Panc1 (cell line): Measurements from ENCODE around the gene COL9A2. TPM values are rescaled to one million over a fixed set of nuclear protein-coding genes. Genes with fewer than 3 reads are reported as not detected.

Experiments used
- ATAC-seq: fragments of 200-7000 bp; cut with Tn5 transposase; 2 replicates; pipeline ENCODE4 v1.9.1; 2020; ENCODE audit warnings: mild to moderate bottlenecking, moderate library complexity
- Bru-seq: library from RNA; stranded (reverse); fragments of 400-500 nt; gene quantifications from one replicate; lab custom pipeline; 2021; lab: Mats Ljungman, UMichigan
- BruChase-seq, 2 experiments: library from RNA; stranded (reverse); fragments of 400-500 nt; gene quantifications; one replicate each; lab custom pipeline; 2021; lab: Mats Ljungman, UMichigan
- BruUV-seq: library from RNA; stranded (reverse); fragments of 400-500 nt; replicated peaks from 2 replicates; lab custom pipeline; 2021; lab: Mats Ljungman, UMichigan
- CTCF ChIA-PET: fragments of 300-600 bp; sonication (Branson Sonifier 250); formaldehyde crosslinking; loops from one replicate; lab custom pipeline; 2022; ENCODE audit warnings: antibody characterized with exemption; lab: Charles Lee
- POLR2A ChIA-PET: fragments of 300-600 bp; sonication (Branson Sonifier 250); formaldehyde crosslinking; loops from one replicate; lab custom pipeline; 2022; ENCODE audit warnings: antibody characterized with exemption; lab: Charles Lee
- DNase-seq: peaks from one replicate; pipeline ENCODE4 v3.0.0-alpha.2; 2010; ENCODE audit warnings: low read depth, low spot score
- H3K27ac ChIP-seq: 2 replicates; pipeline ENCODE4 v1.5.1; 2011; ENCODE audit warnings: mild to moderate bottlenecking, low read length, inconsistent platforms
- H3K27me3 ChIP-seq: fragments of 200-500 bp; sonication (Bioruptor generic); 2 replicates; pipeline ENCODE4 v1.6.0; 2014; ENCODE audit warnings: low read length, inconsistent platforms; ENCODE audit not compliant: control insufficient read depth, insufficient read depth
- H3K36me3 ChIP-seq: fragments of 200-500 bp; sonication (Bioruptor generic); 2 replicates; pipeline ENCODE4 v1.5.1; 2014; ENCODE audit warnings: inconsistent platforms, mild to moderate bottlenecking, low read length, moderate library complexity; ENCODE audit not compliant: control insufficient read depth, insufficient read depth
- H3K4me1 ChIP-seq: 2 replicates; pipeline ENCODE4 v1.5.1; 2011; ENCODE audit warnings: inconsistent platforms, mild to moderate bottlenecking, low read length, moderate library complexity; ENCODE audit not compliant: control insufficient read depth, insufficient read depth
- H3K4me3 ChIP-seq, 2 experiments: 2 replicates each; pipeline ENCODE4 v1.5.1; 2011 to 2012; ENCODE audit warnings: low read depth in 2 of 2, low read length in 2 of 2, mild to moderate bottlenecking in 2 of 2, inconsistent platforms in 1 of 2, moderate library complexity in 1 of 2
- H3K9me3 ChIP-seq: fragments of 200-500 bp; sonication (Bioruptor generic); 2 replicates; pipeline ENCODE4 v1.5.1; 2014; ENCODE audit warnings: low read depth, mild to moderate bottlenecking, inconsistent platforms, low read length, moderate library complexity; ENCODE audit not compliant: control insufficient read depth, insufficient read depth
- CTCF ChIP-seq: fragments of 450-650 bp; IDR thresholded peaks from 2 replicates; pipeline ENCODE4 v1.5.1; 2017; ENCODE audit warnings: mild to moderate bottlenecking
- POLR2AphosphoS5 ChIP-seq: IDR thresholded peaks from 2 replicates; pipeline ENCODE4 v1.6.1; 2012; ENCODE audit warnings: mild to moderate bottlenecking, low read depth, low read length, moderate library complexity
- REST ChIP-seq, 2 experiments: IDR thresholded peaks; 2 replicates each; pipeline ENCODE4 v1.6.1; 2011 to 2012; ENCODE audit warnings: low read depth in 2 of 2, control low read depth in 1 of 2, low read length in 1 of 2, mild to moderate bottlenecking in 1 of 2, moderate library complexity in 1 of 2; ENCODE audit not compliant: insufficient read depth in 1 of 2
- SIN3A ChIP-seq: IDR thresholded peaks from 2 replicates; pipeline ENCODE4 v1.6.1; 2012; ENCODE audit warnings: low read depth, mild to moderate bottlenecking, low read length, moderate library complexity, borderline replicate concordance; ENCODE audit not compliant: insufficient read depth
- TCF7L2 ChIP-seq: IDR thresholded peaks from 2 replicates; pipeline ENCODE4 v1.6.1; 2011; ENCODE audit warnings: mild to moderate bottlenecking, low read depth, low read length, inconsistent platforms
- in situ Hi-C: cut with HindIII; loops from 2 replicates; pipeline ENCODE4 v1.10.0; 2016; ENCODE audit warnings: low sequenced_read_pairs, low pct_unique_long_range_greater_than_20kb
- intact Hi-C: fragments of 100-400 bp; cut with micrococcal nuclease; formaldehyde crosslinking; loops from one replicate; pipeline ENCODE4 v1.10.0; 2022; ENCODE audit not compliant: unreplicated experiment
- long read RNA-seq: library from polyadenylated mRNA; unstranded; transcript quantifications from one replicate; pipeline ENCODE4 v2.0.0, GENCODE V29; 2021; ENCODE audit not compliant: unreplicated experiment
- polyA plus RNA-seq: library from polyadenylated mRNA; unstranded; fragments of >200 nt; gene quantifications from one replicate; pipeline ENCODE4 v1.2.1, GENCODE V29; 2012; ENCODE audit warnings: missing spikeins; ENCODE audit not compliant: insufficient read length
- total RNA-seq: library from RNA; stranded (reverse); gene quantifications from one replicate; pipeline ENCODE4 v1.2.1, GENCODE V29; 2021; ENCODE audit not compliant: unreplicated experiment

The COL9A2 gene
- 2.9 TPM for total RNA-seq
- 1.7 TPM for polyA plus RNA-seq
- percentile 26 among the genes with signal in this experiment for Bru-seq, nascent RNA
- percentile 27 among the genes with signal in this experiment for BruChase-seq, experiment 1, labeled RNA remaining after a 2-hour chase
- percentile 25 among the genes with signal in this experiment for BruChase-seq, experiment 2, labeled RNA remaining after a 6-hour chase
- long read RNA-seq, partial matches to known transcripts: 0 of 4 reads
- long read RNA-seq, other reads (novel, unspliced or antisense): 1 of 4 reads

- H3K4me3 ChIP-seq: peak within 1 kb of the TSS; percentile 42 to 57
- CTCF ChIA-PET: interaction anchor here (0.6 to 2.1 kb wide), 6 partner anchors 11 to 234 kb away, joined by 3 to 8 read pairs (median 4); no protein-coding TSS in a partner anchor
- H3K36me3 ChIP-seq: no peaks in the 10 kb centered on the region
- intact Hi-C loops: no loop called here
- in situ Hi-C loops: no loop called here
- no peaks in the 10 kb centered on the region; the same call in none of the 2 replicates for H3K4me1 ChIP-seq
- H3K27me3 ChIP-seq: no peaks in the 10 kb centered on the region; the same call in 1 of the 2 replicates
- no TSS peak for BruUV-seq
- POLR2A ChIA-PET: no interaction called here
- no peak for DNase-seq
- peak; percentile 68 for ATAC-seq
- no peaks in the 10 kb centered on the region for H3K9me3 ChIP-seq
- H3K27ac ChIP-seq: no peak within 1 kb of the TSS
- TF ChIP-seq REST (IDR thresholded peaks at IDR 0.05; ENCODE audit: insufficient read depth in 1 of 2, low read depth in 2 of 2, low read length in 1 of 2) (no peak), TCF7L2 (no peak), CTCF (no peak), POLR2AphosphoS5 (no peak), SIN3A (no peak)
These were observed at the start of gene COL9A2 for GRCh38 chr1:40316595-40317393. COL9A2 (minus strand) TSS chr1:40317286; CDS start chr1:40317197, 89 bp downstream.

DNA sequence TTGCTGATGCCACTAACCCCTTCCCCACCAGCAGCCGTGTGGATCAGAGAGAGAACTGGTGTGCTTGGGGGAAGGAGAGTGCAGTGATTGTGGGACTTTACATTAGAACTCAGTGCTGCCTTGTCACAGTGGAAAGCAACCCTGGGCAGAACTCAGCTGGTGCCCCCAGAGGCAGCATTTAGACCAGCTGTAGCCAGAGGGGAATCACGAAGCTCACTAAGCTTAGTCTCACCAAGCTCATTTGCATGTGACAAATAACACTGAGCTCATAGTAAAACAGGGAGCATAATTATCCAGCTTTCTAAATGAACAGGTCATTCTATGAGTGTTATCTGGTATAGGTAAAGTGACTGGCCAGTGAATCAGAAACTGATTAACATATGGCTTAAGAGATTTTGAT, 46.6 kb upstream of the COL9A2 start:
- DNase-seq: no peak
- CTCF ChIA-PET: no interaction called here

More for the DNA sequence above, 46.6 kb upstream of the COL9A2 start:
- POLR2A ChIA-PET: no interaction called here
- ATAC-seq: no peak; the same call in 1 of the 2 replicates
- intact Hi-C loops (no loop called here), in situ Hi-C loops (no loop called here)
- H3K36me3 ChIP-seq: no peaks in the 10 kb centered on the region
- no peaks in the 10 kb centered on the region for H3K4me1 ChIP-seq
- H3K27me3 ChIP-seq: no peaks in the 10 kb centered on the region
- BruUV-seq: no TSS peak
- no peaks in the 10 kb centered on the region for H3K9me3 ChIP-seq
- TF ChIP-seq REST (IDR thresholded peaks at IDR 0.05; ENCODE audit: insufficient read depth in 1 of 2, low read depth in 2 of 2, low read length in 1 of 2) (no peak), CTCF (no peak), SIN3A (no peak), POLR2AphosphoS5 (no peak)
- no peak overlapping the region for H3K4me3 ChIP-seq
- no peak overlapping the region for H3K27ac ChIP-seq
